H1 (cell line): ENCODE results near the gene NPIPA5.
"Not testable (repeated sequence)": the region's sequence is repeated elsewhere in the genome, so short reads cannot be mapped to it uniquely, and the experiment has no call there.

Source experiments
- NRF1 ChIP-seq: IDR thresholded peaks from 2 replicates; pipeline ENCODE4 v1.6.1; 2011; ENCODE audit warnings: mild to moderate bottlenecking, low read depth, low read length, improper control_type of control experiment
- TF ChIP-seq, protein P1 (sequence below), 3 experiments: IDR thresholded peaks; 1 replicate in 2 of 3; 2 replicates in 1 of 3; pipeline versions ENCODE4 v1.5.1 to v1.6.1; 2011; ENCODE audit warnings: low read length in 3 of 3, mild to moderate bottlenecking in 3 of 3, inconsistent platforms in 2 of 3, low read depth in 1 of 3, moderate library complexity in 1 of 3; ENCODE audit not compliant: insufficient read depth in 1 of 3; ENCODE audit errors: control extremely low read depth in 1 of 3

DNA sequence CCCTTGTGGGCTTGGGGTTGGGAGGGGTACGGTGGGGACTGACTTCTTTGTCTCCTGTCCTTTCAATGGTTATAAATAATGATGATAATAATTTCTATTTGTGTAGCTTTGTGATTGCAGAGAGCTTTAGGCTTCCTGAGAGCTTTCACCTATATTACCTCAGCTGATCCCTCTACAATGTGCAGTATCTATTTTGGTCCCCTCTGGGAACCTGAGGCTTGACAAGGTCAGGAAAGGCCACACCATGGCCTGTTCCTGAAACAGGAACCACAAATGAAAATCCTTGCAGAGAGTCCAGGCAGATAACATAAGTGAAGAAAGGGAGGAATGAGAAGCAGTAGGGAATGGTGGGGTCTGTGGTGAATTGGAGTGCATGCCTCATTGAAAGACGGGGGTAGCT lies 42.5 kb downstream of the NPIPA5 start:
- TF ChIP-seq NRF1, result not testable (repeated sequence)
- TF ChIP-seq, protein P1, sequence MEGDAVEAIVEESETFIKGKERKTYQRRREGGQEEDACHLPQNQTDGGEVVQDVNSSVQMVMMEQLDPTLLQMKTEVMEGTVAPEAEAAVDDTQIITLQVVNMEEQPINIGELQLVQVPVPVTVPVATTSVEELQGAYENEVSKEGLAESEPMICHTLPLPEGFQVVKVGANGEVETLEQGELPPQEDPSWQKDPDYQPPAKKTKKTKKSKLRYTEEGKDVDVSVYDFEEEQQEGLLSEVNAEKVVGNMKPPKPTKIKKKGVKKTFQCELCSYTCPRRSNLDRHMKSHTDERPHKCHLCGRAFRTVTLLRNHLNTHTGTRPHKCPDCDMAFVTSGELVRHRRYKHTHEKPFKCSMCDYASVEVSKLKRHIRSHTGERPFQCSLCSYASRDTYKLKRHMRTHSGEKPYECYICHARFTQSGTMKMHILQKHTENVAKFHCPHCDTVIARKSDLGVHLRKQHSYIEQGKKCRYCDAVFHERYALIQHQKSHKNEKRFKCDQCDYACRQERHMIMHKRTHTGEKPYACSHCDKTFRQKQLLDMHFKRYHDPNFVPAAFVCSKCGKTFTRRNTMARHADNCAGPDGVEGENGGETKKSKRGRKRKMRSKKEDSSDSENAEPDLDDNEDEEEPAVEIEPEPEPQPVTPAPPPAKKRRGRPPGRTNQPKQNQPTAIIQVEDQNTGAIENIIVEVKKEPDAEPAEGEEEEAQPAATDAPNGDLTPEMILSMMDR (IDR thresholded peaks at IDR 0.05; ENCODE audit: control extremely low read depth in 1 of 3, insufficient read depth in 1 of 3, low read depth in 1 of 3, low read length in 3 of 3), result not testable (repeated sequence)
